GM21447 (cell line): ENCODE measurements around the gene RBP3.
A peak's percentile ranks its signal among the peaks of the same experiment; 100 is the strongest.

Experiments
- ATAC-seq: cut with Tn5 transposase; IDR thresholded peaks from one replicate; pipeline ENCODE4 v1.9.1; 2021; ENCODE audit not compliant: unreplicated experiment

The RBP3 gene

GRCh38 chr10:47348138-47348651 is at the start of gene RBP3:
Gene RBP3 (plus strand): TSS chr10:47348363. CDS start chr10:47348485, 122 bp downstream.
- no peak for ATAC-seq

GRCh38 chr10:47298715-47299114 is 49.4 kb upstream of the RBP3 start:
- ATAC-seq: no peak

GRCh38 chr10:47299611-47300428 is 48.3 kb upstream of the RBP3 start, which contains the start of gene GDF10:
Gene GDF10 (plus strand): TSS chr10:47300197. CDS start chr10:47300652, 455 bp downstream.
- no peak for ATAC-seq

GRCh38 chr10:47300429-47300931 is 47.7 kb upstream of the RBP3 start:
- ATAC-seq: no peak

DNA sequence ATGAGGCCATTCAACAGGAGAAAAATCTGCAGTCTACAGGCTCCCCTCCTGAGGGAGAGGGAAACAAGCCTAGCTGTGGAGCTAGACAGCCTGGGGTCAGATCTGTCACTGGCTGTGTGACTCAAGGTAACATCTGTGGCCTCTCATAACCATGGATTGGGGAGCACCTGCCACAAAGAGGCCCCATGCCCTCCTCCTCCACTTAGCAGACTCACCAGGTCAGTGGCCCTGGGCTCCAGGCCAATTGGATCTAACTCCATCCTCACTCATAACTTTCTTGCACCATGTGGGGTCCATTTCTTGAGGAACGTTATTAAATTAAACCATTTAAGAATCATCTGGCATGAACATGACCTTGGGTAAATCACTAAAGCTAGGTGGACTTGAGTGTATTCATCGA is 46.3 kb upstream of the RBP3 start:
- ATAC-seq: no peak

GRCh38 chr10:47303105-47303504 is 45.1 kb upstream of the RBP3 start:
- no peak for ATAC-seq

DNA sequence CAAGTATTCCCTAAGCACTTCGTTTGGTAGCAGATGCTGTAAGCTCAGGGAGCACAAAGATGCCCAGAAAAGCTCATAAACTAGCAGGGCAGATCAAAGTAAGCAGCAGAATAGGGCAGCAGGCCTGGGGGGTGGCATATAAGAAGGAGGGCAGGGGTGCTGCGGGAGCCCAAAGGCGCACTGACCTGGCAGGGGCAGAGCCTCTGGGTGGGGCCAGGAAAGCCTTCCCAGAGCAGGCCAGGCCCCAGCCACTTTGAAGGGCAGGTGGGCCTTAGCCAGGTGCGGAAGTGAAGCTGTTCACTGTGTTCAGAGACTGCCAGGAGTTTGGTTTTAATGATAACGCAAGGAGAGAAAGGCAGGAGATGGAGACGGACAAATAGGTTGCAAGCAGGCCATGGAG is 44.3 kb upstream of the RBP3 start:
- no peak for ATAC-seq

DNA sequence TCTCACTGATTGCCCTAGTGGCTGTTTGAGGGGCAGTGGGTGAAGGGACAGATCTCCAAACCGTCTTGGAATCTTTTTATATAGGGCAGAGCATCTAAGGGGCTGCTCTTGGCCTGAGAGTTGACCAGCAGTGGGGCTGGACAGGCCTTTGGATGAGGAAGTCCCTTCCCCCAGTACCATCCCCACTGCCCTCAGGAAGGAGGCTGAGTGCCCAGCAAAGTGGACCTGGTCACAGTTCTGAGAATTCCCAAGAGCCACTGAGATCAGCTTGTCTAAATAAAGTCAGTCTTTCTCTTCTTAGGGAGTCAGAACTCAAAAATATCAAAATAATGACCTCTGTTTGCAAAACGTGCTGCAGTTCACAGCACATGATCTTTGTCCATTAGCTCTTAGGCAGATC is 42.6 kb upstream of the RBP3 start:
- no peak for ATAC-seq

DNA sequence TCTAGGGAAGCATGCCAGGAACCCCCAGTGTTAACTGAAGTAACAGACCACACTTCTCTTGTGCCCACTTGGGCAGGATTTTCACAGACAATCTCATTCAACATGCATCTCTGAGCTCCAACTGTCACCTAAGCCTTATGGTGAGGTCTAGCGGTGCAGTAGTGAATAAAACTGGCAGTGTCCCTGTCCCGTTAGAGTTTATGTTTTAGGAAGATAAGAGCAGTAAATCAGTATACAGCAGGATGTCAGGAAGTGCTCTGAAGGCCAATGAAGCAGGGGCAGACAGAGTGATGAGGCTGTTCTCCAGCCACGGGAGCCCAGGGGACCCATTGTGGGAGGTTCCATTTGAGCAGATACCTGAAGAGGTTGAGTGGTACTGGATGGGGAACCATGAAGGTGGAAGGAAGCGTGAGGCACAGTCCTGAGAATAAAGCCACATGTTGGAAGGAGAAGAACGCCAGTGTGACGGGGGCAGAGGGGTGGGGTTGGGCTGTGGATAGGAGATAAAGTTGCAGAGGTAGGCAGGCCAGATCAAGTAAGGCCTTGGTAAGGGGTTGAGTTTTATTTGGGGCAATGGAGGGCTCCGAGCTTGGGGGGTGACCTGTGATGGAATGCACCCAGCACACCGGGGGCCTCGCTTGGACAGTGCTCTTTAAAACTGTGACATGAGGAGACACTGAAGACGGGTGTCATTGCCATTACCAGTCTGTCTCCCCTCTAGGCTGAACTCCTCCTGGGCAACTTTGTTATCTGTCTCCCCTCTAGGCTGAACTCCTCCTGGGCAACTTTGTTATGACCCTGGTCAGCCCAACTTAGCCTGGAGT is 41.6 kb upstream of the RBP3 start:
- ATAC-seq: no peak

GRCh38 chr10:47307381-47307780 is 40.8 kb upstream of the RBP3 start:
- no peak for ATAC-seq

DNA sequence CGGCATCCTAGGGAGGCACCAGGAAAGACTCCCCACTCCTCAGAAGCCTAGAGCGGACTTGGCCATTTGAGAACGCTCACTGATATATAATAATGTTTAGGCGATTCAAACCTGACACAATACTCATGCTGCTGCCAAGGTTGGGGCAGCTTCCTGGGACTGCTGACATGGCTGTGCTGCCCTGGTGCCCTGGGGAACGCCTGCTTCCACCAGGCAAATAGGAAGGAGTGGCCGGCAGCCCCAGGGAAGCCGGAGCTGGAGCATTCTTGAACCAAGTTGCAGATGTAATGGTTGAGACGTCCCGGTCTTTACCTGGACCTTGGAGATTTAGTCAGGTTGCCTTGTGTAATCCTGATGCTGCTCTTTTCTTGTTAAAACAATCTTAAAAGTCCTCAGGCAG is 39.4 kb upstream of the RBP3 start:
- no peak for ATAC-seq

DNA sequence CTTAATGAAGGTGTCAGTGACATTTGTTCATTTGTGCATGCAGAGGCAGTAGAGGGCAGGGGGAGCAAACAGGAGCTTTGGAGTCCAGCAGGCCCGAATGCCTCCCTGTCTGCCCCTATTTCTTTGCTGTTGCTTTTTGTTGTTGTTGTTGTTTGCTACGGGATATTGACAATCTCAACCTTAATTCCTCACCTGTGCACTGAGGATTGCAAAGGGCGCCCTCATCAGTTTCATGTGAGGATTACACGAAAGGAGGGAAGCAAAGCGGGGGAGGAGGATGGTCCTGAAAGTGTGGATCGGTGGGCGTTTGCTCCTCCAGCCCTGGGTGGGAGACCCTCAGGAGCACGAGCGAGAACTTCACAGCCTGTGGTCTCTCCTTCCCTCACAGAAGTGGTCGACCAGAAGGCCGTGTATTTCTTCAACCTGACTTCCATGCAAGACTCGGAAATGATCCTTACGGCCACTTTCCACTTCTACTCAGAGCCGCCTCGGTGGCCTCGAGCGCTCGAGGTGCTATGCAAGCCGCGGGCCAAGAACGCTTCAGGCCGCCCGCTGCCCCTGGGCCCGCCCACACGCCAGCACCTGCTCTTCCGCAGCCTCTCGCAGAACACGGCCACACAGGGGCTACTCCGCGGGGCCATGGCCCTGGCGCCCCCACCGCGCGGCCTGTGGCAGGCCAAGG is 38.6 kb upstream of the RBP3 start:
- no peak for ATAC-seq

GRCh38 chr10:47310090-47310505 is 38.1 kb upstream of the RBP3 start:
- no peak for ATAC-seq

DNA sequence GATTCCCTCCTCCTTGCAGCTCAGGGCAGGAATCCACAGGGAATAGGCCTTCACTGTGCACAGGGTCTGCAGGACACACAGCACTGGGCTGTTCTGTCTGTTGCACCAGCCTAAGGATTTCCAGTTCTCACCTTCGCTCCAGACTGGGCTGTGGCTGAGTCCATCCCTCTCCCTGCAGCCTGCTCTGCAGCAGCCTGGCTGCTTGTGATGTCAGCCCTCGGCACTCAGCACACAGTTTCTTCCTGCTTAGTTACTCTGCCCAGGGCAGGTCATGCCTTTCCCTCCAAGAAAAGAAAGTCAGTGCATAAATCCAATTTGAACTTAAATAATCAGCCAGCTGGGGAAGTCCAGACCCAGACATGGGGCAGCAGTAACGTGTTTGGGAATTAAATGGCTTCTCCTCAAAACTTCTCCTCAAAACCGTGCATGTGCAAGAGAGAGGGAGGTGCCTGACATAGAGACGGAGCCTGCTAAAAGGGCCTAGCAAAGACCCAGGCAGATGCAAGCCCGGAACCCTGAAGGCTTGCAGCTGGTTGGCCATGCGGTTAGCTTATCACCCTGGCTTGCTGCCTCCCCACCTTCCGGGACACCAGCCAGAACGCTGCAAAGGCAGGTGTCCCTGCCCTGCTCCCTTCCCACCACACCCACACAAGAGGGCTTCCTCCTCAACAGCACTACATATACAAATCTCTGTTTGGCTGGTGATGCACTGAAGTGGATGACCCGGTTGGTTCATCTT is 36.8 kb upstream of the RBP3 start:
- no peak for ATAC-seq

- ATAC-seq: peak; percentile 63
Observed at GRCh38 chr10:47311932-47312662, 36.1 kb upstream of the RBP3 start.

GRCh38 chr10:47312663-47312995 is 35.5 kb upstream of the RBP3 start:
- no peak for ATAC-seq

DNA sequence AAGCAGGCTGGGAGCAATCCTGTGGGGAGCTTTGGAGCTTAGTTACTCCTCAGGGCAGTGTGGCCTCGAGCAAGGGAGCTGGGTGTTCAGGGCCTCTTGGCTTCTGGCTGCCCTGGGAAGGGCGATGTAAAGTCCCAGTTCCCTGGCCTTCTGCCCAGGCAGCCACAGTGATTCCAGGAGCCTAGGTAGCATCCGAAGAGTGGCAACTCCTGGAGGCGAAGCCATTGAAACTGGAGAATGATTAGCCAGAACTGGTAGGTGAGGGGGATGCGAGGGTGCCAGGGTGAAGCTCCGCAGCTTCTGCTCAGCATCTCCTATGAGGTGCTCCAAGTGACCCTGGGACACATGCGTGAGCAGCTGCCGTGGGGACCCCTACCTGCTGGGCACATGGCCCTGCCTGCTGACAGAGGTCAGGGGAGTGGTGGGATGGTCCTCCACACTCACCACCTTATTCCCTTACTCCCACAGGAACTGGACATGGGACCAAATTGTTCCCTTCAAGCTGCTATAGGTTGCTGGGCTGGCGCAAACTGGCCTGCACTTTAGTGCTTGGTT is 33.7 kb upstream of the RBP3 start:
- ATAC-seq: no peak

DNA sequence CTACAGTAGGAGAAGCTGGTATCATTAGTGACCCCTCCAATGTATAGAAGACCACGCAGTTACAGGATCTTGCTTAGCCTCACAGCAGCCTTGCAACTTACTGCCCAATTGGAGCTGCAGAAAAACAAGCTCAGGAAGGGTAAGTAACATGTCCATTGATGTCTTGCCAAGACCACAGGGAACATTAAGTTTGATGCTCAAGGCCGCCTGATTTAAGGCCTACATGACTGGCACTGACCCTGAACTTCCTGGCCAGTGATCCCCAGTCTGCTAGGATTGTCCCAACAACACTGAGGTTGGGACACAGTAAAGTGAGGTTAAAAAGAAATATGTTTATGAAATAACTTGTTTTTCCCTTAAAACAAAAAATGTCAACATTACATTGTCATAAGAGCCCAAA is 32.7 kb upstream of the RBP3 start:
- ATAC-seq: no peak

DNA sequence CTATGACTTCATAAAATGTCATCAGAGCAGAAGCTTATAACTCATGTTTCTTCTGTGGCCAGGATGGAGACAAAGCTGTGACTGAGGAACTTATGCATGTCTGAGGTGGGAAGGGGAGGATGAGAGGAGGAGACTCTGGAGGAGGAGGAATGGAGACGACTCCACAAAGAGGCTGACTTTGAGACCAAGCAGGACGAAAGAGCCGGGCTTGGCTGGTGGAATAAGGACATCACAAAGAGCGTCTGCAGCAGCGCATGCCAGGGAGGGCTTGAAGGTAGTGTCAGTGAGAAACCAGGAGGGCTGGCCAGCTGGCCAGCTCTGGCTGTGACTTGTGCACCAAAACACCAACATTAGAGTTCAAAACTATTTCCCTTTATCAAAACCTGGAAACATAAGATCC is 32.0 kb upstream of the RBP3 start:
- ATAC-seq: no peak

GRCh38 chr10:47317251-47317650 is 30.9 kb upstream of the RBP3 start:
- no peak for ATAC-seq
